ENCODE results near the gene JMJD7.

The JMJD7 gene

GRCh38 chr15:41827880-41828806, at the start of gene JMJD7:
TSS of gene JMJD7 (plus strand) at chr15:41828092. CDS start at chr15:41828125, 33 bp downstream.
- peak; percentile 94 to 99 (median 97) for DNase-seq

- DNase-seq: no peak
Observed at GRCh38 chr15:41778521-41778920, 49.4 kb upstream of the JMJD7 start.

- DNase-seq: no peak
Observed at GRCh38 chr15:41779662-41780157, 48.2 kb upstream of the JMJD7 start.

GRCh38 chr15:41780266-41780665, 47.6 kb upstream of the JMJD7 start:
- no peak for DNase-seq

GRCh38 chr15:41780727-41781126, 47.2 kb upstream of the JMJD7 start:
- DNase-seq: no peak

- DNase-seq: no peak
Observed at GRCh38 chr15:41782371-41783282, 45.3 kb upstream of the JMJD7 start.

GRCh38 chr15:41783296-41783695, 44.6 kb upstream of the JMJD7 start:
- DNase-seq: peak in 1 of 3 donors; percentile 19

GRCh38 chr15:41788262-41788661, 39.6 kb upstream of the JMJD7 start:
- DNase-seq: no peak

- DNase-seq: peak in 1 of 3 donors; percentile 33
Observed at GRCh38 chr15:41789236-41789635, 38.7 kb upstream of the JMJD7 start.

- DNase-seq: no peak
Observed at GRCh38 chr15:41789662-41790061, 38.2 kb upstream of the JMJD7 start.

GRCh38 chr15:41790169-41790568, 37.7 kb upstream of the JMJD7 start:
- no peak for DNase-seq

- DNase-seq: peak in 2 of 3 donors; percentile 13 to 29
Observed at GRCh38 chr15:41790756-41791546, 36.9 kb upstream of the JMJD7 start.

GRCh38 chr15:41791547-41791937, 36.4 kb upstream of the JMJD7 start:
- no peak for DNase-seq

GRCh38 chr15:41792000-41792637, 35.8 kb upstream of the JMJD7 start:
- DNase-seq: no peak

GRCh38 chr15:41794081-41794480, 33.8 kb upstream of the JMJD7 start:
- no peak for DNase-seq

- peak in 1 of 3 donors; percentile 36 for DNase-seq
Observed at GRCh38 chr15:41795996-41796856, 31.7 kb upstream of the JMJD7 start.

GRCh38 chr15:41797201-41797944, 30.5 kb upstream of the JMJD7 start:
- DNase-seq: peak; percentile 68 to 83 (median 82)

GRCh38 chr15:41798607-41799487, 29.0 kb upstream of the JMJD7 start:
- DNase-seq: no peak

- no peak for DNase-seq
Observed at GRCh38 chr15:41799488-41799805, 28.4 kb upstream of the JMJD7 start.
